Putamen (tissue), 1 donor: ENCODE measurements around the gene OMA1.
"Not testable (repeated sequence)": the region's sequence is repeated elsewhere in the genome, so short reads cannot be mapped to it uniquely, and the experiment has no call there.

Experiments
- DNase-seq: peaks from one replicate; pipeline ENCODE4 v3.0.0-alpha.2; 2016; ENCODE audit warnings: low spot score

The OMA1 gene

DNA sequence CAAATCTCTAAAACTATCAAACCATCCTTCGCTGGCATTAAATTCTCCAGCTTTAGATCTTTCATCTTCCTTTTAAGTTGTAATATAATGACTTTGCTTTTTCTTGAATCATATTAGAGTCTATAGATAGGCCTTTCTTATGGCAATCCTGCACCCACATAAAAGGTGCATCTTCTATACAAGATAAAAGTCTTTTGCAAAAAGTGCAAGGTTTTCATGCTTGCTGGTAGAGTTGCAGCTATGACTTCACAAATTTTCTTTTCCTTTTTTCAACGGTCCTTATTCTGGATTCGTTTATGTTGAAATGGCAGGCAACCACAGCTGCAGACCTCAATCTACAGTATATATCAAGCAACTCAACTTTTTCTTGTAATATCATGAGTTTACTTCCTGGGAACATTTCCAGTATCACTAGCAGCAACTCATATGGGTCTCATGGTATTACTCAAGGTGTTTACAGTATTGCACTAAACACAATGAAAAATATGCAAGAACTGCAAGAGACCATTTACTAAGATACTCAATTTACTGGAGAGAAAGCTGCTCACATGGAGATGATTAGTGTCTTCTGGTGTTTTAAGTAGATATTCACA is 22.1 kb downstream of the OMA1 start:
- no peak for DNase-seq

- DNase-seq: peak; percentile 70
These were observed 30.6 kb downstream of the OMA1 start for GRCh38 chr1:58515794-58516401.

DNA sequence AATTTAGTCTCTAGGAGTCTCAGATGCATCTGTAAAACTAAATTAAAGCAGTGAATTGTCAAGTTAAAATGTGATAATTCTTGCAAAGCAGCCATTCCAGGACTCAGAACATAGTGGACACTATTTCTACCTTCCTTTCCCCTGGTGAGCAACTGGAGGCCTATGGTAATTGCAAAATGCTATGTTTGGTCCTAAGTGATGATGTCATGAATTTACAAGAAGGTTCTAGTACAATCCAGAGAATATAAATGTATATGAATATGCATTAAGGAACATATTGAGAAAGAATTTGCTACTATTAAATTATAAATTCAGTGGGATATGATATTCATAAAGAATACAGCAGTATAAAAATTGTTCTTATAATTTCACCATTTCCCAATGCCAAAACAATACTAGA is 32.6 kb downstream of the OMA1 start:
- DNase-seq: no peak

DNA sequence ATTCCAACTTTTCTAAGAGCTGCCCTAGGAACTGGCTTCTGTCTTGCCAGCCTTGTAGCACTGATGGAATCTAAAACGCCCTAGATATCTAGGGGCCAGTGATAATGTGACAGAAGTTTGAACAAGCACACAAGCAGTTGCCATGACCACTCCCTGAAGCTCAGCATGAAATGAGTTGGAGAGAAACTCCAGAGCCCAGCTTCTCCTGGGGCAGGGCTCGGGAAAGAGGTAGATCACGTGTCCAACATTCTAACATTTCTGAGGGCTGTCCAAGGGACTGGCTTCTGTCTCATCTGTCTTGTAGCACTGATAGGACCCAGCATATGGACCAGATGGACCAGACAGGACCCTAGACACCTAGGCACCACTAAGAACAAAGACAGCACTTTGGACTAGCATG is 37.9 kb downstream of the OMA1 start:
- DNase-seq: no peak

DNA sequence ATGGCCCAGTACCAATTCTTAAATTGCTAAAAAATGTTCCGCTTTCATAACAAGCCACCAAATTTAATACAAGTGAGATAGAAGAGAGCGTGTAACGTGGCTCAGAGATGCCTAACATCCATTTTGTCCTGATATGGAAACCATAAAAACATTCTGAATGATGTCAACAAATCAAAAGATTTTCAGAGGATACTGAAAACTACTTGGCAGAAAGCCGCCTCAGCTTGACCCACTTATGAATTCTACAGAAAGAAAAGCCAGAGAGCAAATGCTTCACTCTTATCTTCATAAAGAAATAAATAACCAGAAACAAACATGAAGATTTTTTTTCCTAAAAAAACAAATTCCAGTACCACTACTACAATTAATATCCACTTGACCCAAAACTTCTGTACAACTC is 41.2 kb downstream of the OMA1 start:
- no peak for DNase-seq

- DNase-seq: no peak
These were observed 44.0 kb downstream of the OMA1 start for GRCh38 chr1:58502519-58502918.

GRCh38 chr1:58500043-58500442 is 46.5 kb downstream of the OMA1 start:
- DNase-seq: no peak

DNA sequence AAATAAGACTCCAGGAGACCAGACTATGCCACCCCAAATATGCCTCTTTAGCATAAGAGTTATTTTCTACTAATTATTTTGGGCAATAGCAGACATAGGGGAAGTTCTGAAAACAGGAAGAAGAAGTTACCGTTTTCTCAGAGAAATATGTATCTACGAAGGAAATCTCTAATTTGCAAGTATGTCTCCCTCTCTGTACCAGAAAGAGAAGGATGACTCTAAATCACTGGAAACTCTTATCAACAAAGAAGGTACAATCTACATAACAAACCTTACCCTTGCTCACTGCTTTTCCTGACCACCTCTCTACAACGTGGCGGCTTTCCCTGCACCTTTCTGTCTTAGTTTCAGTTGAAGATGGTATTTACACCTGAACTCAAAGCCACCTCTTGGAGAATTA is 49.0 kb downstream of the OMA1 start:
- DNase-seq: no peak

- no peak for DNase-seq
These were observed 50.5 kb downstream of the OMA1 start for GRCh38 chr1:58496042-58496441.

DNA sequence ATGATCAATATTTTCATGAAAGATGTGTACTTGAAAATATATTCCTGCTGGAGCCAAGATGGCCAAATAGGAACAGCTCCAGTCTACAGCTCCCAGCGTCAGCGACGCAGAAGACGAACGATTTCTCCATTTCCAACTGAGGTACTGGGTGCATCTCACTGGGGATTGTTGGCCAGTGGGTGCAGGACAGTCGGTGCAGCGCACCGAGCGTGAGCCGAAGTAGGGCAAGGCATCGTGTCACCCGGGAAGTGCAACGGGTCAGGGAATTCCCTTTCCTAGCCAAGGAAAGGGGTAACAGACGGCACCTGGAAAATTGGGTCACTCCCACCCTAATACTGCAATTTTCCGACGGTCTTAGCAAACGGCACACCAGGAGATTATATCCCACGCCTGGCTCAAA is 57.6 kb downstream of the OMA1 start:
- not testable (repeated sequence) for DNase-seq

DNA sequence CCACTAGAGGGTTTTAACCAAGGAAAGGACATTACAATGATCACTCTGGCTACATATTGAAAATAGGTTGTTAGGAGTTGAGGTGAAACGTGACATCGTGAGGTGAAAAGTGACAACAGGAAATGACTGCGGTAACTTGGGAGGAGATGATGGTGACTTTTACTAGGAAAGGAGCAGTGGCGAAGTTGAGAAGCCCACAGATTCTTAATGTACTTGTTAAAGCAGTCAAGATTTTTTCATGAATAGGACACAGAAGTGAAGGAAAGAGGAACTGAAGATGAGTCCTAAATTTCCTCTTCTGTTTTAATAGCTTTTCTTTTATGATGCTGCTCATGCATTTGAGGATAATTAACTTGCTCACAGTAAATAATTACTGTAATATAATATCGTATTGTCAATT is 59.5 kb downstream of the OMA1 start:
- DNase-seq: no peak

- no peak for DNase-seq
These were observed 64.6 kb downstream of the OMA1 start for GRCh38 chr1:58481962-58482361.

DNA sequence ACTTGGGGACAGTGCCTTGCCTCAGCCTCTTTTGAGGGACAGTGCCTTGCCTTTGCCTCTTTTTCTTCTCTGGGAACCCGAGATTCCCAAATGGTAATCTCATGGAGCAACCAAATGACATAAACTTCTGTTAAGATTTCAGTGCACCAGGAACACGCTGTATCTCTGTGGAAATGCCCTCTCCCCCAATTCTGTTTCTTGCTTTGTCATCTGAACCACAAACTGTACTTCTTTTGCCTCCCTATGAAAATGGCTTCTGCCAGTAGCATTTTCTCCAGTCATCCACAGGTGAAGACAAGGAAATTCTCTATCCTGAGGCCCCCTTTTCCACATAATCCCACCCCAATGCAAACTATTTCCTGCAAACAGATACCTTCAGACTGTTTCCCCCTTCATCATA is 66.3 kb downstream of the OMA1 start:
- no peak for DNase-seq

- DNase-seq: no peak
These were observed 69.1 kb downstream of the OMA1 start for GRCh38 chr1:58477390-58477789.

GRCh38 chr1:58476179-58476578 is 70.3 kb downstream of the OMA1 start:
- DNase-seq: no peak

DNA sequence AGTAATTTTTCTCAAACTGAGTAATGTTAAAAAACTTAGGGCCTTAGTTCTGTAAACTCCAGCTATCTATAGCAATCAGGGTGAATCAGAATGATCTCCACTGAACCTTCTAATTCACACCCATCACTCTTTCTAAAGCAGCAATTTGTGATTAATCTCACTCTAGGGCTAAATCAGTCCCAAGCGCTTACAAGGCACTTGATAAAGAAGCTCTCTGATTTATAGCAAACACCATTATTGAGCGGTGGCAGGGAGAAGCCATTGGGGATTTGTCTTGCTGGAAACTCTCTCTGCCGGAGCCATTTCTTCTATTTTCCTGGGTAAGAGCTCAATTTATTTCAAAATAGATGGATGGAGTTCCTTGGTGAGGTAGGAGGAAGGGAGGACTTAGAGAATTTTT is 77.0 kb downstream of the OMA1 start:
- DNase-seq: no peak

GRCh38 chr1:58469016-58469415 is 77.5 kb downstream of the OMA1 start:
- DNase-seq: no peak

DNA sequence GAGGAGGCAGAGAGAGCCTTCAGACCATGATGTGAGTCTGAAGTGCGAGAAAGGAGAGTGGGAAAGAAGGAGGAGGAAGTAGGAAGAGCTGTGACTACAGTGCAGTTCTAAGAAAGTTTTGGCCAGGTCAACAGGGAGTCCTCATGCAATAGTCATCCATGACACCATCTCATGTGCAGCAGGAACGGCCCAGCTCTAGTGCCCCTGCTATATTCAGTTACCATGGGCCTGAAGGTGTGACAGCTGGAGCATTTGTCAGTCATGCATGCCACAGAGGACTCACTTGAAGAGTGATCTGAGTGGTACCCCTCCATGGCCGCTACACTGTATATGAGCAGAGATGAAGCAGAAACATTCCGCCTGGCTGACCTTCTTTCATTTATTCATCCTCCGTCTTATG is 77.9 kb downstream of the OMA1 start:
- no peak for DNase-seq

- no peak for DNase-seq
These were observed 79.8 kb downstream of the OMA1 start for GRCh38 chr1:58466630-58467241.

DNA sequence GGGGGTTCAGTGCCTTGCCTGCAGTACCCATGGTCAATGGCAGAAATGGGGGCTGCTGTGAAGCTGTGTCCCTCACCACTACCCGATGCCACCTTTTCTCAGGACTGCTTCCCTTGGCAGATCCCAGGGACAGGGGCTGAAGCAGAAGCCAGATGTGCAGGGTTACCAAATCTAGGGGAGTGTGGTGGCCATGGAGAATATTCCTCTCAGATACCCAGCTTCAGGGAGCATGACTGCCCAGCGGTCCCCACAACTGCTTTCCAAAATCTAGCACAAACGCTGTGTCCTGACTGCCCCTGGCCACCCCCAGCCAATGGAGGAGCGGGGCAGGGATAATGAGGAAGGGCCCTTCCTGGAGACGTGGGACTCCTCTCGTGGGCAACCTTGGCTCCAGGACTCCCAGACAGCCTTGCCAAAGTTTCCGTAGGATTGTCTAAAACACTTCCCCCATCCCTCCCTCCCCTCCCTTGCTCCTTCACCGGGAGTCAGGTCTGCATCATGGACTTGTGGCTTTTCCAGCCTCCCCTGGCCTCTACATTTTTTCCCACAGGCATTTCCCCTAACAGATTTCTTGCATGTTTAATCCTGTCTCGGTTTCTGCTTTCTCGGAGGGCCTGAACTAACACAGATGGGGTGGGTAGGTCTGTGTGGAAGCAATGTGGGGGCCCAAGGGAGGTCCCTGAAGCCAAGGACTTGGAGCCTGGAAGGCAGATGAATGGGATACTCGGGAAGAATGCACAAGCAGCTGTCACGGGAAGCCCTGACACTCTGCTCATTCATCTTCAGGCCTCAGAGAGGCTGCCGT is 80.5 kb downstream of the OMA1 start:
- no peak for DNase-seq

- DNase-seq: no peak
These were observed 81.3 kb downstream of the OMA1 start for GRCh38 chr1:58465176-58465575.

DNA sequence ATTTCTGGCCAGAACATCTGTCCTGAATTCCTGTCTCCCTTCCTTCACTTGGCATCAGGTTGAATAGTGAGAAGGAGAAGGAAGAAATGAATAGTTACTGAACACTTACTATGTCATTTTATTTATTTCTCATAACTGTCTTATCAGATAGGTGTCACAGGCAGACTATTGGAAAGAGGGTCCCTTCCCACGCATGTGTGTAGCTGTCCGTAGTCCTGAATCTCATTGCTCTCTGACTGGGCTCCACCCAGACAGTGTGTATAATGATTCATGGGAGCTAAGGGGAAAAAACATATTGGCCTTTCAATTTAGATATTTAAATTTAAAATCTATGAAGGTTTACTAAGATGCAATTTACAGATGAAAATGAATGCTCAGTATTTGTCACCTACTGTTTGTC is 86.1 kb downstream of the OMA1 start:
- DNase-seq: no peak

- no peak for DNase-seq
These were observed 86.6 kb downstream of the OMA1 start for GRCh38 chr1:58459911-58460310.
